WTC11 (cell line): ENCODE results near the gene OTUD4.

Experiments
- ATF3 ChIP-seq: sonication (generic); formaldehyde crosslinking; conservative IDR thresholded peaks from 2 replicates; pipeline ENCODE4 v1.8.1; 2022; ENCODE audit warnings: mild to moderate bottlenecking, missing genetic modification reagents
- ATF6 ChIP-seq: sonication (generic); formaldehyde crosslinking; IDR thresholded peaks from 2 replicates; pipeline ENCODE4 v1.8.1; 2023; ENCODE audit warnings: mild to moderate bottlenecking, missing genetic modification reagents
- CTCF ChIP-seq: fragments of 200-600 bp; IDR thresholded peaks from 2 replicates; pipeline ENCODE4 v1.8.0; 2022; ENCODE audit warnings: antibody characterized with exemption
- ESRRA ChIP-seq: sonication (generic); formaldehyde crosslinking; IDR thresholded peaks from 2 replicates; pipeline ENCODE4 v1.8.1; 2022; ENCODE audit warnings: mild to moderate bottlenecking, missing genetic modification reagents, borderline replicate concordance
- ETV6 ChIP-seq: sonication (generic); formaldehyde crosslinking; IDR thresholded peaks from 2 replicates; pipeline ENCODE4 v1.8.1; 2022; ENCODE audit warnings: mild to moderate bottlenecking, missing genetic modification reagents
- FOXJ3 ChIP-seq: sonication (generic); formaldehyde crosslinking; IDR thresholded peaks from 2 replicates; pipeline ENCODE4 v1.9.0; 2021; ENCODE audit warnings: missing genetic modification reagents, mild to moderate bottlenecking, borderline replicate concordance
- MAX ChIP-seq: sonication (generic); formaldehyde crosslinking; IDR thresholded peaks from 2 replicates; pipeline ENCODE4 v1.8.0; 2022; ENCODE audit warnings: mild to moderate bottlenecking, missing genetic modification reagents
- NFYB ChIP-seq: sonication (generic); formaldehyde crosslinking; conservative IDR thresholded peaks from 2 replicates; pipeline ENCODE4 v1.8.0; 2022; ENCODE audit warnings: low read depth, missing genetic modification reagents
- SP1 ChIP-seq: sonication (generic); formaldehyde crosslinking; conservative IDR thresholded peaks from 2 replicates; pipeline ENCODE4 v1.8.1; 2022; ENCODE audit warnings: missing genetic modification reagents
- TEAD4 ChIP-seq: sonication (generic); formaldehyde crosslinking; IDR thresholded peaks from 2 replicates; pipeline ENCODE4 v1.8.0; 2022; ENCODE audit warnings: mild to moderate bottlenecking, missing genetic modification reagents
- ZNF138 ChIP-seq: sonication (generic); formaldehyde crosslinking; conservative IDR thresholded peaks from 2 replicates; pipeline ENCODE4 v1.8.1; 2022; ENCODE audit warnings: mild to moderate bottlenecking, moderate library complexity, missing genetic modification reagents
- TF ChIP-seq, protein P1 (sequence below): sonication (generic); formaldehyde crosslinking; IDR thresholded peaks from 2 replicates; pipeline ENCODE4 v1.8.1; 2022; ENCODE audit warnings: low read depth, mild to moderate bottlenecking, moderate library complexity, missing genetic modification reagents, borderline replicate concordance
- TF ChIP-seq, protein P2 (sequence below): sonication (generic); formaldehyde crosslinking; IDR thresholded peaks from 2 replicates; pipeline ENCODE4 v1.8.1; 2023; ENCODE audit warnings: mild to moderate bottlenecking, missing genetic modification reagents, moderate library complexity

- TF ChIP-seq SP1 (no peak), ATF3 (CRISPR knock-in tag) (no peak), MAX (no peak), TEAD4 (CRISPR knock-in tag) (no peak), ETV6 (CRISPR knock-in tag) (no peak), ZNF138 (CRISPR knock-in tag) (no peak), FOXJ3 (no peak), CTCF (no peak), NFYB (no peak), ATF6 (CRISPR knock-in tag) (no peak), ESRRA (CRISPR knock-in tag) (no peak)
- TF ChIP-seq, protein P1, sequence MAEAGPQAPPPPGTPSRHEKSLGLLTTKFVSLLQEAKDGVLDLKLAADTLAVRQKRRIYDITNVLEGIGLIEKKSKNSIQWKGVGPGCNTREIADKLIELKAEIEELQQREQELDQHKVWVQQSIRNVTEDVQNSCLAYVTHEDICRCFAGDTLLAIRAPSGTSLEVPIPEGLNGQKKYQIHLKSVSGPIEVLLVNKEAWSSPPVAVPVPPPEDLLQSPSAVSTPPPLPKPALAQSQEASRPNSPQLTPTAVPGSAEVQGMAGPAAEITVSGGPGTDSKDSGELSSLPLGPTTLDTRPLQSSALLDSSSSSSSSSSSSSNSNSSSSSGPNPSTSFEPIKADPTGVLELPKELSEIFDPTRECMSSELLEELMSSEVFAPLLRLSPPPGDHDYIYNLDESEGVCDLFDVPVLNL, result no peak
- TF ChIP-seq, protein P2, sequence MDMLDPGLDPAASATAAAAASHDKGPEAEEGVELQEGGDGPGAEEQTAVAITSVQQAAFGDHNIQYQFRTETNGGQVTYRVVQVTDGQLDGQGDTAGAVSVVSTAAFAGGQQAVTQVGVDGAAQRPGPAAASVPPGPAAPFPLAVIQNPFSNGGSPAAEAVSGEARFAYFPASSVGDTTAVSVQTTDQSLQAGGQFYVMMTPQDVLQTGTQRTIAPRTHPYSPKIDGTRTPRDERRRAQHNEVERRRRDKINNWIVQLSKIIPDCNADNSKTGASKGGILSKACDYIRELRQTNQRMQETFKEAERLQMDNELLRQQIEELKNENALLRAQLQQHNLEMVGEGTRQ (CRISPR knock-in tag), result no peak
These were observed 27.5 kb upstream of the OTUD4 start for GRCh38 chr4:145207934-145208333.
